HG03521 (cell line): ENCODE measurements around the gene DNAJC24.
"Not testable (repeated sequence)": the region's sequence is repeated elsewhere in the genome, so short reads cannot be mapped to it uniquely, and the experiment has no call there.

ENCODE experiments used
- ATAC-seq: cut with Tn5 transposase; IDR thresholded peaks from one replicate; pipeline ENCODE4 v1.9.1; 2021; ENCODE audit warnings: mild to moderate bottlenecking, moderate library complexity; ENCODE audit not compliant: unreplicated experiment

Gene DNAJC24

GRCh38 chr11:31369348-31370329 is at the start of gene DNAJC24, which contains the start of gene DCDC1:
DNAJC24 (plus strand) TSS chr11:31369860; CDS start chr11:31370749, 889 bp downstream.
DCDC1 (minus strand) TSS chr11:31369739; CDS start chr11:31328280, 41,459 bp downstream.
- ATAC-seq, result peak; percentile 99

GRCh38 chr11:31321494-31321893 is 48.2 kb upstream of the DNAJC24 start:
- not testable (repeated sequence) for ATAC-seq

GRCh38 chr11:31323145-31323544 is 46.5 kb upstream of the DNAJC24 start:
- ATAC-seq, result no peak

- no peak for ATAC-seq
Measured at GRCh38 chr11:31325160-31325559, 44.5 kb upstream of the DNAJC24 start.

- no peak for ATAC-seq
Measured at GRCh38 chr11:31326470-31327148, 43.1 kb upstream of the DNAJC24 start.

- no peak for ATAC-seq
Measured at GRCh38 chr11:31327417-31327816, 42.2 kb upstream of the DNAJC24 start.

GRCh38 chr11:31328697-31329096 is 41.0 kb upstream of the DNAJC24 start:
- no peak for ATAC-seq

- ATAC-seq, result no peak
Measured at GRCh38 chr11:31337806-31338205, 31.9 kb upstream of the DNAJC24 start.

- no peak for ATAC-seq
Measured at GRCh38 chr11:31340903-31341572, 28.6 kb upstream of the DNAJC24 start.

- ATAC-seq, result no peak
Measured at GRCh38 chr11:31351168-31351567, 18.5 kb upstream of the DNAJC24 start.

- no peak for ATAC-seq
Measured at GRCh38 chr11:31355131-31355530, 14.5 kb upstream of the DNAJC24 start.

GRCh38 chr11:31355817-31356216 is 13.8 kb upstream of the DNAJC24 start:
- no peak for ATAC-seq

GRCh38 chr11:31361743-31362142 is 7.9 kb upstream of the DNAJC24 start:
- no peak for ATAC-seq

- no peak for ATAC-seq
Measured at GRCh38 chr11:31366795-31367194, 2.9 kb upstream of the DNAJC24 start.

GRCh38 chr11:31375879-31376278 is 6.2 kb downstream of the DNAJC24 start:
- no peak for ATAC-seq

- no peak for ATAC-seq
Measured at GRCh38 chr11:31383116-31383515, 13.5 kb downstream of the DNAJC24 start.

GRCh38 chr11:31387379-31387778 is 17.7 kb downstream of the DNAJC24 start:
- ATAC-seq, result no peak

GRCh38 chr11:31397239-31397834 is 27.7 kb downstream of the DNAJC24 start:
- no peak for ATAC-seq

GRCh38 chr11:31404614-31405013 is 35.0 kb downstream of the DNAJC24 start:
- no peak for ATAC-seq

- ATAC-seq, result no peak
Measured at GRCh38 chr11:31408201-31408600, 38.5 kb downstream of the DNAJC24 start.

- ATAC-seq, result no peak
Measured at GRCh38 chr11:31412946-31413345, 43.3 kb downstream of the DNAJC24 start.
